HEK293T (cell line): Measurements from ENCODE around the gene CCPG1.
A peak's percentile ranks its signal among the peaks of the same experiment; 100 is the strongest.
"Not testable (repeated sequence)": the region's sequence is repeated elsewhere in the genome, so short reads cannot be mapped to it uniquely, and the experiment has no call there.

ENCODE experiments used
- CTCF ChIA-PET: fragments of 350-600 bp; formaldehyde crosslinking; extraction: SDS; loops from one replicate; lab custom pipeline; 2021; ENCODE audit warnings: antibody characterized with exemption, inconsistent platforms; lab: Yijun Ruan, JAX
- POLR2A ChIA-PET: fragments of 350-600 bp; formaldehyde crosslinking; extraction: SDS; loops from one replicate; lab custom pipeline; 2020; ENCODE audit warnings: antibody characterized with exemption, inconsistent platforms; lab: Yijun Ruan, JAX
- DNase-seq: peaks from one replicate; pipeline ENCODE4 v3.0.0; 2012; ENCODE audit warnings: mixed read lengths; ENCODE audit errors: extremely low spot score
- ARNT ChIP-seq: fragments of 450-650 bp; IDR thresholded peaks from 2 replicates; pipeline ENCODE4 v1.6.1; 2017; ENCODE audit warnings: mild to moderate bottlenecking
- BHLHE40 ChIP-seq: fragments of 450-650 bp; IDR thresholded peaks from 2 replicates; pipeline ENCODE4 v1.6.1; 2016; ENCODE audit warnings: mild to moderate bottlenecking, moderate library complexity, borderline replicate concordance
- CTBP1 ChIP-seq: fragments of 450-650 bp; IDR thresholded peaks from 2 replicates; pipeline ENCODE4 v1.6.1; 2016; ENCODE audit warnings: borderline replicate concordance
- ELF4 ChIP-seq: fragments of 450-650 bp; IDR thresholded peaks from 2 replicates; pipeline ENCODE4 v1.6.1; 2017; ENCODE audit warnings: antibody characterized with exemption
- FOXA1 ChIP-seq: fragments of 450-650 bp; IDR thresholded peaks from 2 replicates; pipeline ENCODE4 v1.6.1; 2016; ENCODE audit warnings: mild to moderate bottlenecking
- FOXK2 ChIP-seq: fragments of 450-650 bp; IDR thresholded peaks from 2 replicates; pipeline ENCODE4 v1.6.1; 2016; ENCODE audit warnings: mild to moderate bottlenecking
- FOXM1 ChIP-seq: fragments of 450-650 bp; IDR thresholded peaks from 2 replicates; pipeline ENCODE4 v1.6.1; 2017; ENCODE audit warnings: mild to moderate bottlenecking, borderline replicate concordance
- HDGF ChIP-seq: fragments of 450-650 bp; IDR thresholded peaks from 2 replicates; pipeline ENCODE4 v1.6.1; 2017; ENCODE audit warnings: antibody characterized with exemption, borderline replicate concordance
- L3MBTL2 ChIP-seq: fragments of 450-650 bp; conservative IDR thresholded peaks from 2 replicates; pipeline ENCODE4 v1.6.1; 2016; ENCODE audit warnings: mild to moderate bottlenecking
- LEF1 ChIP-seq: fragments of 450-650 bp; IDR thresholded peaks from 2 replicates; pipeline ENCODE4 v1.6.1; 2017; ENCODE audit warnings: mild to moderate bottlenecking, borderline replicate concordance
- NFRKB ChIP-seq: fragments of 450-650 bp; IDR thresholded peaks from 2 replicates; pipeline ENCODE4 v1.6.1; 2016; ENCODE audit warnings: mild to moderate bottlenecking, moderate library complexity
- PKNOX1 ChIP-seq: fragments of 450-650 bp; IDR thresholded peaks from 2 replicates; pipeline ENCODE4 v1.6.1; 2016
- SP1 ChIP-seq: fragments of 450-650 bp; IDR thresholded peaks from 2 replicates; pipeline ENCODE4 v1.6.1; 2017
- SUZ12 ChIP-seq: fragments of 450-650 bp; IDR thresholded peaks from 2 replicates; pipeline ENCODE4 v1.6.1; 2016; ENCODE audit warnings: mild to moderate bottlenecking
- TARDBP ChIP-seq: fragments of 450-650 bp; IDR thresholded peaks from 2 replicates; pipeline ENCODE4 v1.6.1; 2016
- ZNF384 ChIP-seq: fragments of 450-650 bp; IDR thresholded peaks from 2 replicates; pipeline ENCODE4 v1.6.1; 2016

CCPG1 gene

GRCh38 chr15:55422089-55422488 is 13.9 kb upstream of the CCPG1 start:
- POLR2A ChIA-PET, result no interaction called here
- no peak for DNase-seq
- CTCF ChIA-PET, result no interaction called here
- TF ChIP-seq CTBP1 (no peak), BHLHE40 (no peak), NFRKB (no peak), SUZ12 (no peak), PKNOX1 (no peak), HDGF (no peak), SP1 (no peak), ELF4 (no peak), TARDBP (no peak), FOXA1 (no peak), ARNT (no peak), L3MBTL2 (no peak), ZNF384 (no peak)

GRCh38 chr15:55420171-55420866 is 12.2 kb upstream of the CCPG1 start:
- CTCF ChIA-PET, result interaction anchor here (1.0 kb wide), 1 partner anchor 19 kb away, joined by 5 read pairs; no protein-coding TSS in a partner anchor
- no peak for DNase-seq
- POLR2A ChIA-PET, result no interaction called here
- no peak for TF ChIP-seq PKNOX1
- TF ChIP-seq CTBP1, result no peak
- no peak for TF ChIP-seq ELF4
- no peak for TF ChIP-seq LEF1
- TF ChIP-seq FOXM1, result no peak
- TF ChIP-seq FOXK2, result no peak
- TF ChIP-seq ZNF384, result no peak
- TF ChIP-seq NFRKB, result no peak
- TF ChIP-seq HDGF, result no peak
- no peak for TF ChIP-seq BHLHE40
- no peak for TF ChIP-seq ARNT
- TF ChIP-seq TARDBP, result no peak
- no peak for TF ChIP-seq L3MBTL2
- no peak for TF ChIP-seq SUZ12
- TF ChIP-seq SP1, result no peak
- no peak for TF ChIP-seq FOXA1

- POLR2A ChIA-PET, DNase-seq, CTCF ChIA-PET: not testable (repeated sequence)
Observed at GRCh38 chr15:55417678-55418077, 9.5 kb upstream of the CCPG1 start.

GRCh38 chr15:55408976-55409375 is 817 bp upstream of the CCPG1 start:
- ChIA-PET CTCF (interaction anchor here (1.3 kb wide), 1 partner anchor 13 kb away, joined by 3 read pairs; no protein-coding TSS in a partner anchor), POLR2A (interaction anchor here (1.1 to 2.0 kb wide), 5 partner anchors 12 to 212 kb away, joined by 3 to 15 read pairs (median 7); partner anchors contain the start of genes PIGB, PIGBOS1 and RSL24D1)
- not testable (repeated sequence) for DNase-seq

- CTCF ChIA-PET, result interaction anchor here (0.6 to 1.2 kb wide), 3 partner anchors 10 to 24 kb away, joined by 3 to 4 read pairs (median 3); no protein-coding TSS in a partner anchor
- POLR2A ChIA-PET, result interaction anchor here (1.1 to 2.0 kb wide), 5 partner anchors 11 to 210 kb away, joined by 3 to 15 read pairs (median 7); partner anchors contain the start of genes PIGB, PIGBOS1 and RSL24D1
- TF ChIP-seq CTBP1, result no peak
- TF ChIP-seq PKNOX1, result 0 out of 2 replicates have a peak, but pooled peaks have one; percentile 9
- DNase-seq, result peak; percentile 6
Observed at GRCh38 chr15:55407498-55408011, 604 bp downstream of the CCPG1 start.

- ChIA-PET POLR2A (no interaction called here), CTCF (no interaction called here)
- DNase-seq, result no peak
- TF ChIP-seq ZNF384 (no peak), FOXA1 (no peak), CTBP1 (no peak), BHLHE40 (no peak), LEF1 (no peak), PKNOX1 (no peak), NFRKB (no peak), L3MBTL2 (no peak), SUZ12 (no peak), TARDBP (no peak), SP1 (no peak)
Observed at GRCh38 chr15:55403531-55403930, 4.6 kb downstream of the CCPG1 start.
